22Rv1 (cell line): ENCODE results near the gene SPPL2B.

ENCODE experiments used
- ZFX ChIP-seq: fragments of 450-650 bp; IDR thresholded peaks from 2 replicates; pipeline ENCODE4 v1.6.1; 2017; ENCODE audit warnings: antibody characterized with exemption, borderline replicate concordance
- TF ChIP-seq, protein P1 (sequence below): fragments of 450-650 bp; IDR thresholded peaks from 2 replicates; pipeline ENCODE4 v1.5.1; 2017; ENCODE audit warnings: mild to moderate bottlenecking

DNA sequence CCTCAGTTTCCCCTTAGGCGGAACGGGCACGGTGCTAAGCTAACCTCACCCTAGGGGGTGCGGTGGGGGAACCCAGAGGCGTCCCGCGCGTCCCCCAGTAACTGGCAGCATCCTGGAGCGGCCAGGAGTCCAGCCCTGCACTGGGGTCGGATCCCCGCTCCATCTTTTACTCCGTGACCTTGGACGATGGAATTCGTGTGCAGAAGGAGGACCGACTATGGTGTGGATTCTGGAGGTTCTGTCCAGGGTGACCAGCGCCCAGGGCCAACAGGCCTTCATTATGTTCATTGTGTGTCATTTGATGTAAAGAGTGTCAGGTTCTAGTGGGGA, 630 bp downstream of the SPPL2B start:
- TF ChIP-seq, protein P1, sequence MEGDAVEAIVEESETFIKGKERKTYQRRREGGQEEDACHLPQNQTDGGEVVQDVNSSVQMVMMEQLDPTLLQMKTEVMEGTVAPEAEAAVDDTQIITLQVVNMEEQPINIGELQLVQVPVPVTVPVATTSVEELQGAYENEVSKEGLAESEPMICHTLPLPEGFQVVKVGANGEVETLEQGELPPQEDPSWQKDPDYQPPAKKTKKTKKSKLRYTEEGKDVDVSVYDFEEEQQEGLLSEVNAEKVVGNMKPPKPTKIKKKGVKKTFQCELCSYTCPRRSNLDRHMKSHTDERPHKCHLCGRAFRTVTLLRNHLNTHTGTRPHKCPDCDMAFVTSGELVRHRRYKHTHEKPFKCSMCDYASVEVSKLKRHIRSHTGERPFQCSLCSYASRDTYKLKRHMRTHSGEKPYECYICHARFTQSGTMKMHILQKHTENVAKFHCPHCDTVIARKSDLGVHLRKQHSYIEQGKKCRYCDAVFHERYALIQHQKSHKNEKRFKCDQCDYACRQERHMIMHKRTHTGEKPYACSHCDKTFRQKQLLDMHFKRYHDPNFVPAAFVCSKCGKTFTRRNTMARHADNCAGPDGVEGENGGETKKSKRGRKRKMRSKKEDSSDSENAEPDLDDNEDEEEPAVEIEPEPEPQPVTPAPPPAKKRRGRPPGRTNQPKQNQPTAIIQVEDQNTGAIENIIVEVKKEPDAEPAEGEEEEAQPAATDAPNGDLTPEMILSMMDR: no peak
- TF ChIP-seq ZFX: no peak
